Left renal pelvis (tissue), 4 donors: ENCODE measurements around the gene ELOF1. TPM values are rescaled to one million over a fixed set of nuclear protein-coding genes. Genes with fewer than 3 reads are reported as not detected.

Experiments used
- DNase-seq, 4 donors: peaks; one replicate each; pipeline ENCODE4 v3.0.0-alpha.2; 2013; ENCODE audit warnings: low read depth in 4 of 4, low spot score in 3 of 4
- polyA plus RNA-seq, 4 donors: library from polyadenylated mRNA; unstranded; fragments of 120-200 nt; gene quantifications; one replicate each; pipeline ENCODE4 v1.2.1, GENCODE V29; 2013; ENCODE audit not compliant: insufficient read length in 4 of 4

Gene ELOF1
- polyA plus RNA-seq, 4 donors = 42.2 to 59.9 (median 49.7) TPM

- DNase-seq = no peak
Observed at GRCh38 chr19:11538232-11539036, 20.6 kb downstream of the ELOF1 start, which contains the start of gene CNN1. CNN1 (plus strand) TSS chr19:11538851; CDS start chr19:11538928, 77 bp downstream.

DNA sequence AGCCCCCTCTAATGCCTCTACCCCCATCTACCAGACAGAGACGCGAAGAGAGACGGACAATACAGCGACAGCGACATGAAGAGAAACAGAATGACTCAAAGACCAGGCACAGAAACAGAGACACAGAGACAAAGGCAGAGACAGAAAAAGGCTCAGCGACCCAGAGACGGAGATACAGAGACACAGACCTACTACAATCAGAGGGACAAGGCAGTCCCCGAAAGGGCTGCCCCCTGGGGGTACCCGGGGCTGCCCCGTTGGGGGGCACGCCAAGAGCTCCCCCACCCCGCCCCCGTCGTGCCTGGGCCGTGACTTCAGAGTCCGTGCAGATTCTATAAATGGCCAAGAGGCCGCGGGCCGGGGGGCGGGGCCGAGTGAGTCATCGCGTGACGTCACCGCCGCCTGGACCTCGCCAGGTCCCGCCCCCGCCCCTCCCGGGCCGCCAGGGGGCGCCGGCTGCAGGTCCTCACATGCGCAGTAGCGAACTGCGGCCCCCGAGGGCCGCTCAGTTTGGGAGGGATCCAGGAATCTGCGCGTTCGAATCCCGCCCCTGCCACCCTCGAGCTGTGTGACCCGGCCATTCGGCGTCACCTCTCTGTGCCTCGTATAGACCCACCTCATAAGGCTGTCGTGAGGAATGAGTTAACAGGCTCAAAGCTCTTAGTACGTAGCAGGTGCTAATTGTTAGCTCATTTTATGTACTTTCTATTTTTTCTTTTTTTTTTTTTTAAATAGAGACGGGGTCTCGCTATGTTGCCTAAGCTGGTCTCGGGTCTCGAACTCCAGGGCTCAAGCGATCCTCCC lies 23.0 kb downstream of the ELOF1 start:
- peak in 3 of 4 donors; percentile 66 to 71 (median 70) for DNase-seq

DNA sequence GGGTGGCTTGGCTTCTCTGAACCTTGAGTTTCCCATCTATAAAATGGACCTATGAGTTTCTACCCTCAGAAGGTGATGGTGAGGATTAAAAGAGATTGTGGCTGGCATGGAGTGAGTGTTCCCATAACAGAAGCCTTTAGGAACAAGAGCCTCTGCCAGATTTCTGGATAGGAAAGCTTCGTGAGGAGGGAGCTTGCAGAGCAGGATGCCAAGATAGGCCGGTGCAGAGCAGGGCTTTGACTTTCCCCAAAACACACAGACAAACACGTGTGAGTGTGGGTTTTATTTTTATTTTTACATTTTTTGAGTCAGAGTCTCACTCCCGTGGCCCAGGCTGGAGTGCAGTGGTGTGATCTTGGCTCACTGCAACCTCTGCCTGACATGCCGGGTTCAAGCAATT lies 24.1 kb downstream of the ELOF1 start:
- no peak for DNase-seq

DNA sequence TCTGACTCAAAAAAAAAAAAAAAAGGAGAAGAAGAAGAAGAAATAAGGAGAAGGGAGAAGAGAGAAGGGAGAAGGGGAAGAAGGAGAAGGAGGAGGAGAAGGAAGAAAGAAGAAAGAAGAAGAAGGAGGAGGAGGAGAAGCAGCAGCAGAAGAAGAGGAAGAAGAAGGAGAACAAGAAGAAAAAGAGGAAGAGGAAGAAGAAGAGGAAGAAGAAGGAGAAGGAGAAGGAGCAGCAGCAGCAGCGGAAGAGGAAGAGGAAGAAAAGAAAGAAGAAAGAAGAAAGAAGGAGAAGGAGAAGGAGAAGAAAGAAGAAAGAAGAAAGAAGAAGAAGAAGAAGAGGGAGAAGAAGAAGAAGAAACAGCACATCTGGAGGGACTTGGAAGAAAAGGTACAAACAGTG lies 24.5 kb downstream of the ELOF1 start:
- no peak for DNase-seq

GRCh38 chr19:11530432-11530831 lies 28.6 kb downstream of the ELOF1 start:
- DNase-seq = no peak

GRCh38 chr19:11528551-11529341 lies 30.3 kb downstream of the ELOF1 start, which contains the start of gene ECSIT:
ECSIT (minus strand) TSS chr19:11529134; CDS start chr19:11519170, 9,964 bp downstream.
- DNase-seq = peak in 3 of 4 donors; percentile 90 to 97 (median 96)

DNA sequence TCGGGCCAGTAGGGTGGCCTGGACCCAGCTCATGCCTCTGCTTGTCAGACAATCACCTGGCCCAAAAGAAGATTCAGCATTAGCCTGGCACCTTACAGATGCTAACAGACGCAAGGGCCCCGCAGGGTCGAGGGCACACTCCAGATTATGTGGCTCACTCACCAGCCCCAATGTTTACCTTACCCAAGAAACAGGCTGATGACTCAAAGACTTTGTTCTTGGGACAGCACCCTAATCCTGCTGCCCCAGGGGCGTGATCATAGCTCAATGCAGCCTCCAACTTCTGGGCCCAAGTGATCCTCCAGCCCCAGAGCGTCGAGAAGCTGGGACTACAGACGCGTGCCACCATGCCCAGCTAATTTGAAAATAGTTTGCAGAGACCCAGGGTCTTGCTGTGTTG lies 39.9 kb downstream of the ELOF1 start:
- DNase-seq = no peak

GRCh38 chr19:11513946-11514345 lies 45.1 kb downstream of the ELOF1 start:
- no peak for DNase-seq

DNA sequence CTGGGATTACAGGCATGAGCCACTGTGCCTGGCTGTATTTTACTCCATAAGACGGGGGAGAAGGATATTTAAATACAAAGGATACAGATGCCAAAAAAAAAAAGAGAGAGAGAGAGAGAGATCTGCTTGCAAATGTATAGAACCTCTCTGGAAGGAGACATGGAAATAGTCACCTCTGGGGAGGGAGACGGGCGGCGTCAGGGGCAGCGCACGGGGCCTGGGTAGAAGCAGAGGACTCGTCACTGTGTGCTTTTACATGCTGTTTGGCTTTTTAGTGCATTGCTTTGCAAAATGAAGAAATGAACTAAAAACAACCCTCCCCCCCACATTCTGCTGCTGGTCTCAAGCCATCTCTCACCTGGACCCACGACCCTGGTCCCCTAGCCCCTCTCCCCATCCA lies 48.6 kb downstream of the ELOF1 start:
- no peak for DNase-seq

DNA sequence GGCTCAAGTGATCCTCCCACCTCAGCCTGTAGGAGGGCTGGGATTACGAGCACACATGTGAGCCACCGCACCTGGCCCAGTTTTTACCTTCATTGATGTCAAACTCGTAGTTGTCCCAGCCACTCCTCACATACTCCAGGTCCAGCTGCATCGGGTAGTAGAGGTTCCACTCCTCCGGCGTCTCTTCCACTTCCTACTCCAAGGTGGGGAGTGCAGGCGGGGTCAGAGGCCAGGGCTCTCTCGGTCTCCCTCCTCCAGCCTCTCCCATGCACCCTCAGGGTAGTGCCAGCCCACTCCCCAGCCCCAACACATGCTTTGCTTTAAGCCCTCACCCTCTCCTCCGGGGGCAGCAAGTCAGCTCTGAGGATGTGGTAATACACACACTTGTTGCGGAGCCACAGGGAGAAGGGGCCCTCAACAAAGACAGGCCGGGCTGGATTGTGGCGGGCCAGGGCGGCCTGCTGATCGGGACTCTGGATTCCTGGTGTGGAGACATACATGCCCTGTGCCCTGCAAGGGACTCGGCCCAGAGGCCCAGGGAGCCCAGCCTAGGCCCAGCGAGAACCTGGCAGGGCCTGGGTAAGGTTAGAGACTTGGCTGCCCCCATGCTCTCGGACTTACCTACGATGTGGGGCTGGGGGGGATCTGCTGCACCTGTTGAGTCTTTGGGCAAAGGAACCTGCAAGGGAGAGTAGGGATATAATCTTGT lies 51.5 kb downstream of the ELOF1 start:
- DNase-seq = no peak

GRCh38 chr19:11506967-11507366 lies 52.1 kb downstream of the ELOF1 start:
- DNase-seq = no peak

- DNase-seq = no peak
Observed at GRCh38 chr19:11506101-11506555, 52.9 kb downstream of the ELOF1 start.

DNA sequence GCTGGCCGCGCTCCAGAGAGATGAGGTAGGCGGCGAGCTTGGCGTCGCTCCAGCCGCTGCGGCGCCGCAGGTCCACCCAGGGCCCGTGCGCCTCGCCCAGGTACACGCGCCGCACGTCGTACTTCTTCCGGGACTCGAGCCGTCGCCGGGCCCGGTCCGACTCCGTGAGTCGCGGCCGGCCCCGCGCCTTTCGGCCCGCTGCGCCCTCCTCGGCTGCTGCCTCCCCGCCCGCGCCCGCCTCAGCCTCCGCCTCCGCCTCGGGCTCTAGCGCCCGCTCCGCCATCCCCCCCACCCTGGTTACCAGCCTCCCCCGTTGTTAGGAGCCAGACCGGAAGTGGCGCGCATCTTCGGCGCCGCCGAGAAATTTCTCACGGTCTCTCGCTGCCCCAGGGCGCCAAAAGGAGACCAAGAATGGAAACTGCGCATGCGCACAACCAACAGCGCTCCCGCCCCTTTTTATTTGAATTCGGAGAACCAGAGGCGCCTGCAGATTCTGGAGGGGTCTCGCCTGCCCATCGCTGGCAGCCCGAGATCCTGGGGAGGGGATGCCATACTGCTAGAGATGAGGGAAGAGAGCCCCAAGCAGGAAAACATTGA lies 53.4 kb downstream of the ELOF1 start, which contains the start of gene ZNF653:
Gene ZNF653, minus strand, starts transcription at position 336 of the 597 bp plus-strand sequence. Its CDS starts 53 bp downstream, at position 283.
- peak; percentile 93 to 95 (median 94) for DNase-seq

DNA sequence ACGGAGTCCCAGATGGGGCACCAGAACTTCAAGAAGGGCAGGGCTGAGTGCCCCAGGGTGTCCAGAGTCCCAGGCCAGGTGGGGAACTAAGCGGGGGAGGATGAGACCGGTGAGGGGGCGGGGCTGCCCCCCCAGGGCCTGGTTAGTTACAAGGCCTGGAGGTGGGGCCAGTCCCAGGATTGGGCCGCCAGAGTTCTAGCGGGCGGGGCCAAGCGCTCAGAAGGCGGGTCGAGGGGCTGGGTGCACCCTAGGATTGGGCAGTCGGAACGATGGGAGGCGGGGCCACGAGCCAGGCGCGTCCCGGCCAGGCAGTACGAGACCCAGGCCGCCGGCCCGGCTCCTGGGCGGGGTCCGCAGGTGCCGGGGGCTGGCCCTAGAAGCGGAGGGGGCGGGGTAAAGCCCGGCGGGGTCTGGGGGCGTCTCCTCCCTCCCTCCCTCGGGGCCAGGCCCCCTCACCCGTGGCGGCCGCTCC lies 54.0 kb downstream of the ELOF1 start:
- peak; percentile 74 to 90 (median 85) for DNase-seq

DNA sequence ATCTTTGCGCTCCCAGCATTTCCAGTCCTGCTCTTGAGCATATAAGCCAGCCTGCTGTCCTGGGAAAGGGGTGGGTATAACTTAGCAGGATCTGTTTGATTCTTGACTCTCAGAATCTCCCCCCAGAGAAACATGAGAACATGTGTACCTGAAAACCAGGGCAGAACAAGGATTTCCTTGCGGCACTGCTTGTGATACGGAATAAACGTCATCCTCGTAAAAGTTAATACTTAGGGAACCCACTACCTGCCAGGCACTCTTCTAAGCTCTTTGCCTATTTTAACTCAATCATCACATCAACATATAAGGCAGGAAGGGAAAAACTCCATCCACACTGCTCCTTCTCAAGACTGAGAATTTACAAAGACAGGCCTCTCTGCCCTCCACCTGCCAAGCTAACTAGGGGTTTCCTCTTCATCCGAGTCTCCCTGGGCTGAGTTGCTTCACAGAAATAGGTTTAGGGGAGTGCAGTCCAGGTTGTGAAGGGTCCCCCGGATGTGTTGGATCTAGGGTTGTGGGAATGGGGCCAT lies 54.5 kb downstream of the ELOF1 start:
- DNase-seq = no peak
